Lung (tissue), 12 donors: ENCODE results near the gene PTPN14. TPM values are rescaled to one million over a fixed set of nuclear protein-coding genes. Genes with fewer than 3 reads are reported as not detected.

Source experiments
- ATAC-seq: fragments of 200-7000 bp; cut with Tn5 transposase; one replicate; pipeline ENCODE4 v1.9.1; 2020; ENCODE audit warnings: moderate number of reproducible peaks; ENCODE audit not compliant: insufficient read depth, low FRiP score
- DNase-seq, 3 donors: peaks; one replicate each; pipeline ENCODE4 v3.0.0-alpha.2; 2013 to 2017
- H3K27ac ChIP-seq, 2 donors: one replicate each; pipeline ENCODE4 v1.5.1; 2013; ENCODE audit warnings: mild to moderate bottlenecking in 2 of 2, moderate library complexity in 2 of 2, control low read depth in 1 of 2, inconsistent platforms in 1 of 2, low read depth in 1 of 2, low read length in 1 of 2
- H3K27me3 ChIP-seq, 3 donors: one replicate each; pipeline ENCODE4 v1.5.1; 2013; ENCODE audit warnings: low read length in 2 of 3; ENCODE audit not compliant: control insufficient read depth in 3 of 3, insufficient read depth in 3 of 3
- H3K36me3 ChIP-seq, 4 donors: one replicate each; pipeline ENCODE4 v1.5.1; 2013; ENCODE audit warnings: low read length in 4 of 4, mild to moderate bottlenecking in 1 of 4, moderate library complexity in 1 of 4; ENCODE audit not compliant: control insufficient read depth in 4 of 4, insufficient read depth in 4 of 4
- H3K4me1 ChIP-seq, 5 donors: one replicate each; pipeline ENCODE4 v1.5.1; 2013; ENCODE audit warnings: low read length in 5 of 5, mild to moderate bottlenecking in 2 of 5, moderate library complexity in 1 of 5; ENCODE audit not compliant: control insufficient read depth in 5 of 5, insufficient read depth in 5 of 5
- H3K4me3 ChIP-seq: one replicate; pipeline ENCODE4 v1.5.1; 2013; ENCODE audit warnings: mild to moderate bottlenecking, control low read depth, moderate library complexity
- H3K9ac ChIP-seq, 2 donors: one replicate each; pipeline ENCODE4 v1.5.1; 2013; ENCODE audit warnings: low read length in 2 of 2, control low read depth in 1 of 2; ENCODE audit not compliant: insufficient read depth in 1 of 2
- H3K9me3 ChIP-seq, 4 donors: one replicate each; pipeline ENCODE4 v1.5.1; 2013; ENCODE audit warnings: low read length in 3 of 4, mild to moderate bottlenecking in 1 of 4, moderate library complexity in 1 of 4; ENCODE audit not compliant: control insufficient read depth in 4 of 4, insufficient read depth in 3 of 4
- WGBS, 2 donors: extraction: QIAGEN DNeasy Blood & Tissue Kit; methylation state at CpG; one replicate each; pipeline ENCODE4 v1.1.7; 2013; 5-methylcytosine and 5-hydroxymethylcytosine counted together
- polyA plus RNA-seq, 2 donors: library from polyadenylated mRNA; stranded (reverse); fragments of 200-250 nt; gene quantifications; one replicate each; pipeline ENCODE4 v1.2.1, GENCODE V29; 2013
- total RNA-seq, 2 donors: library from RNA; depleted of rRNA in 1 of 2; stranded (reverse); fragments of >200 nt in 1 of 2; gene quantifications; one replicate each; pipeline ENCODE4 v1.2.1, GENCODE V29; 2014 to 2021
- TF ChIP-seq, protein P1 (sequence below): IDR thresholded peaks from 2 replicates; pipeline ENCODE4 v1.5.1; 2012; ENCODE audit warnings: mild to moderate bottlenecking; ENCODE audit errors: control extremely low read depth, extremely low read depth
- donor health status: control.
- donor health status: control.
- donor health status: Bipolar disorder and iron deficiency.
- donor health status: healthy.
- donor health status: DM: yes; HTN: yes; CAD: no.

Gene PTPN14
- total and polyA plus RNA-seq, 4 donors, result 4.4 to 43.2 (median 15.2) TPM

DNA sequence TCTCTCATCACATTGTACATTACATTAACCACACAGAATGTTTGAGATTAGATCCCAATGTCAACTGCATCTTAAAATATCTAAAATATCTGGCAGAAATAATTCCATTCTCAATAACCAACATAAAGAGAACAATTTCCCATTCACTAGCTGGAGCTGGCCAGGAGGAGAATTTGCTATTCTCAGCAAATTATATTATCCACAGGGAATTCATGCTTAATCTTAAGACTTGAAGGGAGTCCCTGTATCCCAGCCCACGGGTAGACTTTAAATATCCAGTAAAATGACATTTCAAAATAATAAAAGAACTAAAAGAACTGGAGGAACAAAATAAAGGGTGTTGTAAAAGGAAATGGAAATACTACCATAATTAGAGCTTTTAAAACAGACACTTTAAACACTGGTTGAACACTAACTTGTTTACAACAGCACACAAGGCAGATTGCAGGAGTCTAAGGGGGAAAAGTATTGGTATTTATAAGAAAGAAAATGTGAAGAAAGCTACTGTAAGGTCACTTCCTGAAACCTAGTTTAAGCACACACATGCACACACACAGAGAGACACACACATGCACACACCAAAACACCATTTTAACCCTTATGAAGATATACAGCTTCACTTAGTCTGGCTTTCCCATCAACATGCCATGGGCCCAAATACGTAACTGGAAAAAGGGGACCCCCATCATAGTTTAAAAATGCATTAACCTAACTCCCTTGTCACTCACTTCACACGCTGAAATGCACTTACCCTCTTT lies 107.0 kb downstream of the PTPN14 start:
- TF ChIP-seq, protein P1, sequence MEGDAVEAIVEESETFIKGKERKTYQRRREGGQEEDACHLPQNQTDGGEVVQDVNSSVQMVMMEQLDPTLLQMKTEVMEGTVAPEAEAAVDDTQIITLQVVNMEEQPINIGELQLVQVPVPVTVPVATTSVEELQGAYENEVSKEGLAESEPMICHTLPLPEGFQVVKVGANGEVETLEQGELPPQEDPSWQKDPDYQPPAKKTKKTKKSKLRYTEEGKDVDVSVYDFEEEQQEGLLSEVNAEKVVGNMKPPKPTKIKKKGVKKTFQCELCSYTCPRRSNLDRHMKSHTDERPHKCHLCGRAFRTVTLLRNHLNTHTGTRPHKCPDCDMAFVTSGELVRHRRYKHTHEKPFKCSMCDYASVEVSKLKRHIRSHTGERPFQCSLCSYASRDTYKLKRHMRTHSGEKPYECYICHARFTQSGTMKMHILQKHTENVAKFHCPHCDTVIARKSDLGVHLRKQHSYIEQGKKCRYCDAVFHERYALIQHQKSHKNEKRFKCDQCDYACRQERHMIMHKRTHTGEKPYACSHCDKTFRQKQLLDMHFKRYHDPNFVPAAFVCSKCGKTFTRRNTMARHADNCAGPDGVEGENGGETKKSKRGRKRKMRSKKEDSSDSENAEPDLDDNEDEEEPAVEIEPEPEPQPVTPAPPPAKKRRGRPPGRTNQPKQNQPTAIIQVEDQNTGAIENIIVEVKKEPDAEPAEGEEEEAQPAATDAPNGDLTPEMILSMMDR, result no peak
- peaks cover 2 to 20% (median 7%) of the 10 kb centered on the region in 5 donors for H3K4me1 ChIP-seq
- 57 to 65% methylated on average over 3 of the region's 3 CpGs for WGBS, 2 donors

DNA sequence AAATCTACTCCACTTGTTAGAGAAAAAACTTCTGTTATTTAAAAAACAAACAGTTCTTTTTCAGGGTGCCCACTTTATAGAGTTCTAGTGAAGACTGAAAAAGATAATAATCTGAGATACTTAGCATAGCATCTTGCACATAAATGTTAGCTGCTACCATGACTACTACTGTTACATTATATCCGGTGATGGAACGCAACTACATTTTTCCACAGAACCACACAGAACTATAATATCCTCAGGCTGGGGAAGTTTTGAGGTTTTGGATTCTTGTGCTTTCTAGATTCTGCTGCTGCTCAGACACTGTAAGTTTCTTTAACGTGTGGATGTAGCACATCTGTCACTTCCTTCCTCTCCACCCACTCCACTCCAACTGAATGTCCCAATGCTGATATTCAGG lies 110.3 kb downstream of the PTPN14 start:
- no peak overlapping the region for H3K4me3 ChIP-seq
- TF ChIP-seq, protein P1, result no peak
- 36 to 51% methylated on average over 3 of the region's 3 CpGs for WGBS, 2 donors
- no peaks in the 10 kb centered on the region for H3K36me3 ChIP-seq
- H3K9me3 ChIP-seq, result no peaks in the 10 kb centered on the region
- no peaks in the 10 kb centered on the region for H3K27me3 ChIP-seq
- peaks cover 2 to 21% (median 7%) of the 10 kb centered on the region in 5 donors for H3K4me1 ChIP-seq
- H3K9ac ChIP-seq, result no peak overlapping the region
- DNase-seq (no peak), ATAC-seq (no peak)
- no peak overlapping the region for H3K27ac ChIP-seq

More for the DNA sequence above, 107.0 kb downstream of the PTPN14 start:
- H3K36me3 ChIP-seq, result no peaks in the 10 kb centered on the region
- DNase-seq, result no peak
- H3K4me3 ChIP-seq, result no peak overlapping the region
- H3K27ac ChIP-seq, result no peak overlapping the region
- H3K27me3 ChIP-seq, result no peaks in the 10 kb centered on the region
- no peaks in the 10 kb centered on the region for H3K9me3 ChIP-seq
- H3K9ac ChIP-seq, result no peak overlapping the region
- ATAC-seq, result no peak

DNA sequence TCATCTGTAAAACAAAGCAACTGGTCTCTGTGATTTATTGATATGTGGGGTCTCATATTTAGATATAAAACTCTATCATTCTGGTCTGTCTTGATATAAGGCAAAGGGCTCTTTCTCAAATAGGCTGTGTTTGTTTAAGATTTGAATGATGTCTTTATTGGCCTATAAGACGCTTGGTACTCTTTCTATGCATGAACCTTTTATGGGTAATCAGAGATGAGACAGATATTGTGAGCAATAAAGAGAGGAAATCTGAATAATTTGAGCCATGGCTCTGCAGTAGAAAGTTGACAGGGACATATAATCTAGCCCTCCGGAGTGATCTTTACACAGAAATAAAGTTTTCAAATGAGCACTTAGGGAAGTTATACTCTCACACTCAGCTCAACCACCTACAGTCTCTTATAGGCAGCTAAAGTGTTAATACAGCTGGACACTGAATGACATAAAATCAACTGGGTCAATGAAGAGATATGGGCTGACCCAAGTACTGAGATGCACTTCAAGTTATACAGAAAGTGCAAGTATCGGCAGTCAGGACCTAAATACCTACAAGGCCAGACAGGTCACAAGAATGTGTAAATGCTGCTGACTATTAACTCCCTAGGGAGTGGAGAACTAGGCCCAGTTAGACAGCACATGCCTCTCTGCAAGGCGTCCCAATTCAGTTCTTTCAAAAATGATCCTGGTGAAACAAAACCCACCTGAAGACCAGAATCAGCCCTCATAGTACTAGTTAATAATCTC lies 111.0 kb downstream of the PTPN14 start:
- Histone ChIP-seq H3K27me3 (no peaks in the 10 kb centered on the region), H3K4me3 (no peak overlapping the region), H3K36me3 (no peaks in the 10 kb centered on the region), H3K9me3 (no peaks in the 10 kb centered on the region), H3K27ac (peak overlapping the region in 1 of 2 donors; percentile 57), H3K4me1 (peaks cover 2 to 17% (median 6%) of the 10 kb centered on the region in 5 donors), H3K9ac (no peak overlapping the region)
- DNase-seq (no peak), ATAC-seq (no peak)
- 87% methylated on average over 4 of the region's 4 CpGs for WGBS, 2 donors
- TF ChIP-seq, protein P1, result no peak
